ENCODE measurements around the gene RNF157. TPM values are rescaled to one million over a fixed set of nuclear protein-coding genes. Genes with fewer than 3 reads are reported as not detected.

The RNF157 gene
- total RNA-seq, 1 donor, result 0.36 TPM

DNA sequence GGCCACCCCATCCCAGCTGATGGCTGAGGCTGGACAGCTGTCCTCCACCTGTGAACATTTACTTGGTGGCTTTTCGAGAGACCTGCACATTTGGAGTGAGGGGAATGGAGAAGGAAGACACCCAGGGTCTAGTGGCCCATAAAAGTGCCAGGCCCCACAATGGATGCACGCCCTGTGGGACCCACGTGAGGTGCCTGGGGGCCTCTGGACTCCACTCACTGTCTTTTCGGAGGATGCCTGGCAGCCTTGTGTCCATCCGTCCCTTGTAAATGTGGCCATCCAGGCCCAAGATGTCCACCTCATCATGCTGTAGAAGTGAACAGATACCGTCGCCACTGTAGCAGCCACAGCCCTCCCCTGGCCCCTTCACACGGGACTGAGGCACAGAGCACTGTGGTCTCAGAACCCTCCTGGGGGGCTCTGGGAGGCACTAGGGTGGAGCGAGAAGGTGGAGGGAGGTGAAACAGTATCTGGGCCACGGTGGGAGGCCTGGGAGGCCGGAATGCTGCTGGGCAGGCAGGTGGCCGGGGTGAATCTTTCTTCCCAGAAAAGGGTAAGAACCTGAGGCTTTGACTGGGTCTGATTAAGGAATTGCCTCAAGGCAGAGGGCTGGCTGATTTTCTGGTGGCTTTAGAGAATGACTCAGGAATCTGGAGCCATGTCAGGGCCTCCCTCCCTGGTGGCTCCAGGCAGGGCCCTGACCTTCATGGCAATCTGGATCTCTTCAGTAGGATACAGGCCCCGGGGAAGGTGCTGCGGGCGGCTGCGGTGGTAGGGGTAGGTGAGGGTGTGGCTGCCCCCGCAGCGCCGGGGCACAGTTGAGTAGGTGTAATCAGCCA, 36.4 kb upstream of the RNF157 start:
- H3K4me3 ChIP-seq (ENCODE audit: insufficient read depth, low read length), result no peak overlapping the region
- no peaks in the 10 kb centered on the region for H3K27me3 ChIP-seq (ENCODE audit: insufficient read depth, low read length)

GRCh38 chr17:76276069-76276431, 35.8 kb upstream of the RNF157 start:
- Histone ChIP-seq H4K20me1 (ENCODE audit: insufficient read depth, low read length) (no peaks in the 10 kb centered on the region), H3K4me2 (ENCODE audit: insufficient read depth, low read length) (no peak overlapping the region), H3K27ac (ENCODE audit: low read depth, low read length) (no peak overlapping the region), H2AFZ (ENCODE audit: low read length) (no peak overlapping the region), H3K79me2 (ENCODE audit: insufficient read depth, low read length) (no peaks in the 10 kb centered on the region), H3K27me3 (ENCODE audit: insufficient read depth, low read length) (no peaks in the 10 kb centered on the region), H3K9me3 (ENCODE audit: low read depth, low read length) (no peaks in the 10 kb centered on the region), H3K4me3 (ENCODE audit: insufficient read depth, low read length) (no peak overlapping the region), H3K36me3 (ENCODE audit: insufficient read depth, low read length) (no peaks in the 10 kb centered on the region), H3K4me1 (ENCODE audit: insufficient read depth, low read length) (peaks cover 5% of the 10 kb centered on the region)
- TF ChIP-seq, protein P1, sequence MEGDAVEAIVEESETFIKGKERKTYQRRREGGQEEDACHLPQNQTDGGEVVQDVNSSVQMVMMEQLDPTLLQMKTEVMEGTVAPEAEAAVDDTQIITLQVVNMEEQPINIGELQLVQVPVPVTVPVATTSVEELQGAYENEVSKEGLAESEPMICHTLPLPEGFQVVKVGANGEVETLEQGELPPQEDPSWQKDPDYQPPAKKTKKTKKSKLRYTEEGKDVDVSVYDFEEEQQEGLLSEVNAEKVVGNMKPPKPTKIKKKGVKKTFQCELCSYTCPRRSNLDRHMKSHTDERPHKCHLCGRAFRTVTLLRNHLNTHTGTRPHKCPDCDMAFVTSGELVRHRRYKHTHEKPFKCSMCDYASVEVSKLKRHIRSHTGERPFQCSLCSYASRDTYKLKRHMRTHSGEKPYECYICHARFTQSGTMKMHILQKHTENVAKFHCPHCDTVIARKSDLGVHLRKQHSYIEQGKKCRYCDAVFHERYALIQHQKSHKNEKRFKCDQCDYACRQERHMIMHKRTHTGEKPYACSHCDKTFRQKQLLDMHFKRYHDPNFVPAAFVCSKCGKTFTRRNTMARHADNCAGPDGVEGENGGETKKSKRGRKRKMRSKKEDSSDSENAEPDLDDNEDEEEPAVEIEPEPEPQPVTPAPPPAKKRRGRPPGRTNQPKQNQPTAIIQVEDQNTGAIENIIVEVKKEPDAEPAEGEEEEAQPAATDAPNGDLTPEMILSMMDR (IDR thresholded peaks at IDR 0.05; ENCODE audit: extremely low read depth, low read depth, low read length), result no peak
- peak; percentile 38 for DNase-seq (ENCODE audit: insufficient read length, low spot score, missing footprints)

More for the DNA sequence above, 36.4 kb upstream of the RNF157 start:
- Histone ChIP-seq H3K79me2 (ENCODE audit: insufficient read depth, low read length) (no peaks in the 10 kb centered on the region), H3K4me2 (ENCODE audit: insufficient read depth, low read length) (no peak overlapping the region), H3K36me3 (ENCODE audit: insufficient read depth, low read length) (no peaks in the 10 kb centered on the region), H3K27ac (ENCODE audit: low read depth, low read length) (no peak overlapping the region), H2AFZ (ENCODE audit: low read length) (no peak overlapping the region), H4K20me1 (ENCODE audit: insufficient read depth, low read length) (no peaks in the 10 kb centered on the region), H3K4me1 (ENCODE audit: insufficient read depth, low read length) (peaks cover 5% of the 10 kb centered on the region), H3K9me3 (ENCODE audit: low read depth, low read length) (no peaks in the 10 kb centered on the region)
- TF ChIP-seq, protein P1 (IDR thresholded peaks at IDR 0.05; ENCODE audit: extremely low read depth, low read depth, low read length), result no peak
- DNase-seq (ENCODE audit: insufficient read length, low spot score, missing footprints), result peak; percentile 81

GRCh38 chr17:76275382-76276068, 35.2 kb upstream of the RNF157 start:
- Histone ChIP-seq H3K79me2 (ENCODE audit: insufficient read depth, low read length) (no peaks in the 10 kb centered on the region), H3K36me3 (ENCODE audit: insufficient read depth, low read length) (no peaks in the 10 kb centered on the region), H4K20me1 (ENCODE audit: insufficient read depth, low read length) (no peaks in the 10 kb centered on the region), H3K9me3 (ENCODE audit: low read depth, low read length) (no peaks in the 10 kb centered on the region), H3K27me3 (ENCODE audit: insufficient read depth, low read length) (no peaks in the 10 kb centered on the region), H3K4me3 (ENCODE audit: insufficient read depth, low read length) (no peak overlapping the region), H3K4me2 (ENCODE audit: insufficient read depth, low read length) (no peak overlapping the region), H3K27ac (ENCODE audit: low read depth, low read length) (no peak overlapping the region), H3K4me1 (ENCODE audit: insufficient read depth, low read length) (peaks cover 5% of the 10 kb centered on the region), H2AFZ (ENCODE audit: low read length) (no peak overlapping the region)
- TF ChIP-seq, protein P1 (IDR thresholded peaks at IDR 0.05; ENCODE audit: extremely low read depth, low read depth, low read length), result no peak
- peak; percentile 62 for DNase-seq (ENCODE audit: insufficient read length, low spot score, missing footprints)

All from osteoblast (primary cell).